Activated T-cell treated with anti-CD3 and anti-CD28 coated beads for 4 hours (primary cell): ENCODE measurements around the gene CPT1B.
"Not testable (repeated sequence)": the region's sequence is repeated elsewhere in the genome, so short reads cannot be mapped to it uniquely, and the experiment has no call there.

Experiments used
- DNase-seq: peaks from one replicate; pipeline ENCODE4 v3.0.0-alpha.2; 2020

Gene CPT1B

GRCh38 chr22:50608996-50609395, 30.8 kb upstream of the CPT1B start:
- no peak for DNase-seq

DNA sequence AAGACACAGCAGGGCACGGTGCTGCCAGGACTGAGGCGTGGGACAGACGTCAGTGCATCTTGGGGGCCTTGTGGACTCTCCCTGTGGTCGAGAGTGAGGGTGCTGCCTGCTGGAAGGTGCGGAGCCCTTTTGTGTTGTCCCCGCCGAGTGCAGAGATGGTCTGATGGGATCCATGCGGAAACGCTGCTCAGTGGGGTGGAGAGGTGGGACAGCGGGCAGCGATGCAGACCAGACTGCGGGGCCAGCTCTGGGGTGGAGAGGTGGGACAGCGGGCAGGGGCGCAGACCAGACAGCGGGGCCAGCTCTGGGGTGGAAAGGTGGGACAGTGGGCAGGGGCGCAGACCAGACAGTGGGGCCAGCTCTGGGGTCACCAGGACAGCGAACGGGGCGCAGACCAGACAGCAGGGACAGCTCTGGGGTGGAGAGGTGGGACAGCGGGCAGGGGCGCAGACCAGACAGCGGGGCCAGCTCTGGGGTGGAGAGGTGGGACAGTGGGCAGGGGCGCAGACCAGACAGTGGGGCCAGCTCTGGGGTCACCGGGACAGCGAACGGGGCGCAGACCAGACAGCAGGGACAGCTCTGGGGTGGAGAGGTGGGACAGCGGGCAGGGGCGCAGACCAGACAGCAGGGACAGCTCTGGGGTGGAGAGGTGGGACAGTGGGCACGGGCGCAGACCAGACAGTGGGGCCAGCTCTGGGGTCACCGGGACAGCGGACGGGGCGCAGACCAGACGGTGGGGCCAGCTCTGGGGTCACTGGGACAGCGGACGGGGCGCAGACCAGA, 30.0 kb upstream of the CPT1B start:
- not testable (repeated sequence) for DNase-seq

- no peak for DNase-seq
Measured at GRCh38 chr22:50607659-50608020, 29.4 kb upstream of the CPT1B start.

DNA sequence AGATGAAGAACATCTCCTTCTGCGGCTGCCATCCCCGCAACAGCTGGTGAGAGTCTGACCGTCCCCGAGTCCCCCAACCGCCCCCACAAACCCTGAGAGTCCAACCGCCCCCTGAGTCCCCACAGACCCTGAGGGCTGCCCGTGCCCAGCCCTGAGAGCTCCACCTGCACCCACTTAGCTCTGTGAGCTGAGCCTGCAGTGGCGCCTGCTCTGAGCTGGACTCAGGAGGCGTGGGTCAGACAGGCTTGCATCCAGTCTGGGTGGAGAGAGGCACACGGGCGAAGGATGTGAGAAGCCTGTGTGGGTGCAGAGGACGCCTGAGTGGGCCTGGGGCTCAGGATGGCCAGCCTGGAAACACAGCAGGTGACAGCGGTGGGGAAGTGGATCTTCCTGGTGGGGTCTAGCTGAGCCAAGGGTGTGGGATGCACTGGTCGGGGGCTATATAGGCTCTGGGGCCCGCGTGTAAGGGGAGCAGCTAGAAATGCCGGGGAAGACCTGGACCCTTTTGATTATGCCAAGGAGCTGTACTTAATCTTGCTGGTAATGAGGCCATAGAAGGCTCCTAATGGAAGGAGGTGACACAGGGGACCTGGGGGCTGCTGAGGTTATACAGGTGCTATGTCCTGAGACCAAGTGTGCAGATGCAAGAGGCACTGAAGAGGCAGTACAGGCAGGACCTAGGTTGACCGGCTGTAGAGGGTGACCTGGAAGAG, 28.9 kb upstream of the CPT1B start:
- no peak for DNase-seq

DNA sequence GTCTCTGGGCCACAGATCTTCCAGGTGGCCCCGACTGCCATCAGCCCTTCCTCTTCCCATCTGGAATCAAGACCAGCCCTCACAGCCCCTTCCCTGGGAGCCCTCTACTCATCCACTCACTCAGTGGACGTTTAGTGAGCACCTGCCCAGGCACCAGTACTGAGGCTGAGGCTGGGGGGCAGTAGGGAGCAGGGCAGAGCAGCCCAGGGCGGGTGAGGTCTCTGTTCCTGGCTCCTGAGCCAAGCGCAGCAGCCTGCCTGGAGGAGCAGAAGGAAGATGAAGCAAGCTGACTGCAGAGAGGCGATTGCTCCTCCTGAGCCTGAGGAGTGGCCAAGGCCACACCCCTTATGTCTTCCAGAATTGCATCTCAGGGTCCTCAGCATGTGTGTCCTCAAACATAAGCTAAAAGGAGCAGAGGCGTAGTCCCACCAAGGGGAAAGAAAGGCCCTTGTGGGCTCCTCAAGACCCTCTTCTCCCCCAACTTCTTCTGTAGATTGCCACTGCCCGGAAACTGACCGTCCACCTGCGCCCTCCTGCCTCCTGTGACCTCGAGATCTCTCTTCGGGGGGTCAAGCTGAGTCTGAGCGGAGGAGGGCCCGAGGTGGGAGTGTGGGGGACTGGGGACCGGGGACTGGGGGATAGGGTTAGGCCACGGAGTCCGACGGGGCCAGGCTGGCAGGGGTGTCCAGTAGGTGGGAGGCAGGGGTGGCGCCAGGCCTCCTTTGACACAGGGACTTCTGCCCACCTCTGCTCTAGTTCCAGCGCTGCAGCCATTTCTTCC, 28.1 kb upstream of the CPT1B start:
- no peak for DNase-seq

DNA sequence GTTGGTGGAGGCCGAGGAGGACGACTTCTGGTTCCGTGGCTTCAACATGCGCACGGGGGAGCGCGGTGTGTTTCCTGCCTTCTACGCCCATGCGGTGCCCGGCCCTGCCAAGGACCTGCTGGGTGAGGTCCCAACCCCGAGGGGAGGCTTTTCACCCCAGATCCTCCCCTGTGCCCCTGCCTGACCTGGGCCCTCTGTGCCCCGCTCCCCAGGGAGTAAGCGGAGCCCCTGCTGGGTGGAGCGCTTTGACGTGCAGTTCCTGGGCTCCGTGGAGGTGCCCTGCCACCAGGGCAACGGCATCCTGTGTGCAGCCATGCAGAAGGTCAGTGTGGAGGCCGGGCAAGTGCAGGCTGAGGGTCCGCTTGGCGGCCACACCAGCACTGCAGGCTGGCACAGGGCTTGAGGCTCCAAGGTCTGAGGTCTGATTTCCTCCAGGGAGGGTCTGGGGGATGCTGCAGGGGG, 27.4 kb upstream of the CPT1B start:
- DNase-seq, result no peak

- no peak for DNase-seq
Measured at GRCh38 chr22:50605002-50605612, 26.9 kb upstream of the CPT1B start.

- DNase-seq, result no peak
Measured at GRCh38 chr22:50604256-50605001, 26.2 kb upstream of the CPT1B start.

- no peak for DNase-seq
Measured at GRCh38 chr22:50603511-50604255, 25.5 kb upstream of the CPT1B start.

DNA sequence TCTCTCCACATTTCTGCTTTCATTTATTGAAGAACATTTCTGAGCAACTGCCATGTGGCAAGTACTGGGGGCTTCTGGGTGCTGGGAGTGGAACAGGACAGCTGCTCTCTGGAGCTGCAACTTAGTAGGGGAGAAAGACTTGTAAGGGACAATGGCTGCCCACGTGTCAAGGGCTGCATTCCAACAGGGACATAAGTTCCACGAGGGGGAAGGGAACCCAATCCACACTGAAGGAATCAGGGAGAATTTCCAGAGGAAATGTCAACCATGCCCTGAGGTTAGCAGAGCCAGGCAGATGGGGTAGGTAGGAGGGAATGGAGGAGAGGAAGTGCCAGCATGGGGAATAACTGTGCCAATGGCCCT, 24.1 kb upstream of the CPT1B start:
- DNase-seq, result no peak

- no peak for DNase-seq
Measured at GRCh38 chr22:50601669-50602337, 23.6 kb upstream of the CPT1B start.

DNA sequence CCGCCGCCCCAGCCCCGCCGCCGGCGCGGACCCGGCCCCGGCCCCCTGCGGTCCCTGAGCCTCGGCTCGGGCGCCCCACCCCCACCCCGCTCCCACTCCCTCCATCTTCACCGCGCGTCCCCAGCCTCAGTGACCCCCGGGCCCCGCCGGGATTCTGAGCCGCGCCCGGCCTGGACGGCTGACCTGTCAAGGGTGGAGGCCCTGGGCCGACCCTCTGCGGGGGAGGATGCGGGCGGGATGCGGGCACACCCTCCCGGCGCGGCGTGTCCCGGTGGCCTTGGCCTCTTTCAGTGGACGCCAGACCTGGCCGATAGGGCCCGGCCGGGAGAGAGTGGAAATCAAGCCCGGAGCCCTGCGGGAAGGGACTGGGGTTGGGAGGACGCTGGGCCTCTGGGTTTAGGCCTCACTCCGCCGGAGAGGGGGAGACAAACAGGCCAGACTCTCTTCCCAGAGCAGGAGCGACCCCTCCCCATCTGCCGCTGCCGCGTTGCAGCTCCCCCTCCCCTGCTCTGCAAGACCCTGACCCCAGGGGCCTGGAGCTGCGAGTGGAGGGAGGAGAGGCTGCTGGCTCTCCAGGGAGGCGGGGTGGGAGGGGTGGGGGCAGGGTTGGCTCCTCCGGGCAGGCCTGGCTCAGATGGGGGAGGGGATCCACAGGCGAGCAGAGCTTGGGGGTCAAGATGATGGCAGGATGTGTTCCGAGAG, 22.9 kb upstream of the CPT1B start:
- DNase-seq, result no peak

DNA sequence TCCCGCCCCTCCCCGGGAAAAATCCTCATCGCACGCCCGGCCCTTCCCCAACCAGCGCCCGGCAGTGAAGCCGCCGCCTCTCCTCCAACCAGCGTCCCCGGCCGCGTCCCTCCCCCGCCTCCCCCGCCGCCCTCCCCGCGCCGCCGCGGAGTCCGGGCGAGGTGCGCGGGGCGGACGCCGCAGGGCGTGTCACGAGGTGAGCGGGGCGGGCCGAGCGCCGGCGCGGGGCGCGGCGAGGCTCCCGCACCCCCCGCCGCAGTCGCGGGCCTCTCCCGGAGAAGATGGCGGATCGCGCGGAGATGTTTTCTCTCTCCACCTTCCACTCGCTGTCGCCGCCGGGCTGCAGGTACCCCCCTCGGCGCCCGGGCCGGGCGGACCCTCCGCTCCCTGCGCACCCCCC, 22.3 kb upstream of the CPT1B start, which contains the start of gene MAPK8IP2:
MAPK8IP2 (plus strand) TSS at position 256 of the 400 bp plus-strand sequence; CDS start at position 282, 26 bp downstream.
- DNase-seq, result no peak

DNA sequence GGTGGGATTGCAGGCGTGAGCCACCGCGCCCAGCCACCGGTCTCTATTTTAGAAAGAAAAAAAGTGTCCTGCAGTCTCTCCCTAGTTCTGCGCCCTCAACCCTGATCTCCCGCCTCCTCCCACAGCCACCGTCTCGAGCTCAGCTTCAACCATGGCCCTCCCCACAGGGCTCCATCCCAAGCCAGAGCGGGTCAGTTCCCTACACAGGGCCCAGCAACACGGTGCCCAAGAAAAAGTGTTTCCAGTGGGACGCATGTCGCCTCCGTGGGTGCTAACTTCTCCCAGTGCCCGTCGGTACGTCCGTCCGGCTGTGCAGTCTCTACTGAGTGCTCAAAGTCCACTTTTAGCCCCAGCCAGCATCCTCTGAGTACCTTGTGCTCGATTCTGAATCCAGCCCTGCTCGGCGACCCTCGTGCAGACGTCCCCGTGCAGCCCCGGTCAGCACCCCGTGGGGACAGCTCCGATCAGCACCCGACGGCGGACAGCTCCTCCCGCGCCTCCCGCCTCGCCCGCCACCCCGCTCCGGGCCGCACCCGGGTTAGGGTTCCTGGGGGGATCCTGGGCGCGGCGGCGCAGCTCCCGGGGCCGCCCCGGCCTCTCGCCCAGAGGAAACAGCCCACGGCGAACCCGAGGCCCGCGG, 21.7 kb upstream of the CPT1B start:
- no peak for DNase-seq

DNA sequence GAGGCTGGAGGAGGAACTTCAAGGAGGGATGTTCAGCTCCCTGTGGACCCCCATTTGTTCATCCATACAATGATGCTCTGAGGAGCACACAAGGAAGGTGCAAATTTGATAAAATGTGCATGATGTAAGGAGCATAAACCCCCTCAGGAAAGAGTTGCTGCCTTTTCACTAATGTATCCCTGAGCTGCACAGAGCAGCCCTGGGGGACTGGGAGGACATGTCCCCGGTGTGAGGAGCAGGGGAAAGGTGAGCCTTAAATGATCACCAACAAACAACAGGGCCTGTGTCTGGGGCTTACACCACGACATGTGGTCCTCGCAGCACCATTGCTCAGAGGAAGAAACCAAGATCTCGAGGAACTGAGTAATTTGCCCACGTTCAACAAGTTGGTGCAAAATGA, 18.9 kb upstream of the CPT1B start:
- DNase-seq, result no peak

- no peak for DNase-seq
Measured at GRCh38 chr22:50595189-50595588, 17.0 kb upstream of the CPT1B start.

DNA sequence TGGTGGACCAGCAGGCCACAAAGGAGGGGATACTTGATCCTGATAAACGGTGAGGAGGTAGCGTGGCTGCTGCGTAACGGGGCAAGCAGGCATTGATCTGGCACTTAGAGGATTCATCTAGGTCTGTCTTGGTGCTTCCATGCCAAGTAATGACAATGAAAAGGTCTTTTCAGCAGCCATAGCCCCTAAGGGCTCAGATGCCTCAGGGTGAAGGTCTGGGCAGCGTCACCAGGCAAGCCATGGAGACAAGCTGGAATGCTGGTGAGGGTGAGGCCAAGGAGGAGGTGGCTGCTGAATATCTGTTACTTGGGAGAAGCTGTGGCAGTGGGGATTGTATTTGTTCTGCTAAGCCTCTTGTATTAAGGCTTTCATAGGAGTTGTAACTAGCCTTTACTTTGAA, 9.2 kb upstream of the CPT1B start:
- no peak for DNase-seq

DNA sequence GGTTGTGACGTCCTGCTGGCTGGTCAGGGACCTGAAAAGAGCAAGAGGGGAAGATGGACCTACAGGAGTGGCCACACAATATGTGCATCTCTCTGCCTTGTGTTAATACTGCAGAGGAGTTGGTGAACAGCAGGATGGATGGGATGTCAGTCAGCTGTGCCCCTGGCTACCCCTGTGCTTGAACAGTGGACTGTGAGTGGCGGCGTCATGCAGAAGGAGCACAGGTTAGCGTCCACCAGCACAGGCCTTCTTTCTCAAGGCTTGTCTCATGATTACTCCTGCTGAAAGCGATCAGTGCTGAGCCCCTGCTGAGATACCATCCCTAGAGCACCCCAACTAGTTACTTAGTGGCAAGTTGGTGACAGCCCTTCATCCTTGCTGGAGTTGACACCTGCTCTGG, 8.2 kb upstream of the CPT1B start:
- no peak for DNase-seq

GRCh38 chr22:50585781-50586180, 7.6 kb upstream of the CPT1B start:
- no peak for DNase-seq

GRCh38 chr22:50585238-50585637, 7.0 kb upstream of the CPT1B start:
- no peak for DNase-seq
